Right lobe of liver (tissue), 4 donors: ENCODE results near the gene GLA.

Source experiments
- CTCF ChIP-seq, 4 donors: fragments of 200-600 bp in 3 of 4; fragments of 450-650 bp in 1 of 4; IDR thresholded peaks; one replicate each; pipeline versions ENCODE4 v1.5.1 to v1.8.0; 2016 to 2022; ENCODE audit warnings: antibody characterized with exemption in 4 of 4, mild to moderate bottlenecking in 2 of 4
- POLR2A ChIP-seq: fragments of 450-650 bp; IDR thresholded peaks from one replicate; pipeline ENCODE4 v1.6.1; 2017; ENCODE audit warnings: antibody characterized with exemption, mild to moderate bottlenecking
- donor health status: DM: no; HTN: no; CAD: no.
- donor health status: DM: no; HTN: no; CAD: no.
- donor health status: DM: no; HTN: yes; CAD: no.

DNA sequence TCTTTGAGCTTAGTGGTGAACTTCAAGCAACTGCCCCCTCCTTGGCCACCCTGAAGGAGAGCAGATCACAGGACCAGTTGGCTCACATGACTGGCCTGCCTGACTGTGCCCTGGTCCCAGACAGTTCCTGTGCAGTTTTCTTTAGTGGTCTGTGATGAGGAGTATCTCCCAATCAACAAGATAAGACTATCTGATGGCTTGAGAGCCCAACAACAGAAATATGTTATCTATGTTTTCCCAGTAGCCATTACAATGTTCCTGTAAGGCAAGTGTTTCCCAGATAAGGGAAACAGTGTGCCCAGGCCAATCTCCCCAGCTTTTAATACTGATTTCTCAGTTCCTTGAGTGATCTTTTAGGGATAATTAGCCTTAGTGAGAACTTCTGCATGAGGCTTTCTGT is 45.0 kb downstream of the GLA start:
- no peak for TF ChIP-seq CTCF (IDR thresholded peaks at IDR 0.05)
- TF ChIP-seq POLR2A = no peak
